DMS114 treated with DMSO at 0.1 percent for 48 hours (cell line): Measurements from ENCODE around the gene SYNGAP1.
"Not testable (repeated sequence)": the region's sequence is repeated elsewhere in the genome, so short reads cannot be mapped to it uniquely, and the experiment has no call there.

Source experiments
- DNase-seq: peaks from one replicate; lab custom pipeline; 2025; ENCODE audit not compliant: unreplicated experiment; lab: John Stamatoyannopoulos, UW

The SYNGAP1 gene

GRCh38 chr6:33419580-33420490, at the start of gene SYNGAP1:
SYNGAP1 (plus strand) TSS chr6:33420065; CDS start chr6:33420265, 200 bp downstream.
- no peak for DNase-seq

DNA sequence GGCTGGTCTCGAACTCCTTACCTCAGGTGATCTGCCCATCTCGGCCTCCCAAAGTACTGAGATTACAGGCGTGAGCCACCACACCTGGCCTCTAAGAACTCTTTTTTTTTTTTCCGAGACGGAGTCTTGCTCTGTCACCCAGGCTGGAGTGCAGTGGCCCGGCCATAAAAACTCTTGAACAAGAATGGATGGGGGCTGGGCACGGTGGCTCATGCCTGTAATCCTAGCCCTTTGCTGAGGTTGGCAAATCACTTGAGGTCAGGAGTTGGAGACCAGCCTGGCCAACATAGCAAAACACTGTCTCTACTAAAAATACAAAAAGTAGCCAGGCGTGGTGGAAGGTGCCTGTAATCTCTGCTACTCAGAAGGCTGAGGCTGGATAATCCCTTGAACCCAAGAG, 48.0 kb upstream of the SYNGAP1 start:
- not testable (repeated sequence) for DNase-seq

DNA sequence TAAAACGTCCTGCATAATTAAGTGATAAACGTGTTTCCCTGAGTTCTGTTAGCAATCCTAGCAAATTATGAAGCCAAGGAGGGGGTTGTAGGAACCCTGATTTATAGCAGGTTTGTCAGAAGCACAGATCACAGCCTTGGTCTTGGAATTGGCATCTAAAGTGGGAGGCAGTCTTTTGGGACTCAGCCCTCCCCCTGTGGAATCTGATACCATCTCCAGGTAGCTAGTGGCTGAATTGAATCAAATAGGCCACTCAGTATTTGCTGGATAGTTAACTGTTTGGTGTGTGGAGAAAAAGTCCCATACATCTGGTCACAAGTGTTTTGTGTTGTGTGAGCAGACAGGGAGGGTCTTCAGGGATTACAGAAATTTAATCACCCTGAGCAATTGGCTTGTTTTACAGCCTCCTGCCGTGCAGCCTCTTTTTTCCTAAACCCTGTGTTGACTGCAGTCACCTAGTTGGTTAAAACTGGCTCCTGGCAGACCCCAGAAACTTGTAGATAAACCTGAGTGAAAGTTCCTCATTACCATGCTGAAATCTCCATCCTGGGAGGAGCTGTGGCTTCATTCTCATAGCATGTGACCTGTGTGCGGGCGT, 47.2 kb upstream of the SYNGAP1 start:
- DNase-seq, result no peak

DNA sequence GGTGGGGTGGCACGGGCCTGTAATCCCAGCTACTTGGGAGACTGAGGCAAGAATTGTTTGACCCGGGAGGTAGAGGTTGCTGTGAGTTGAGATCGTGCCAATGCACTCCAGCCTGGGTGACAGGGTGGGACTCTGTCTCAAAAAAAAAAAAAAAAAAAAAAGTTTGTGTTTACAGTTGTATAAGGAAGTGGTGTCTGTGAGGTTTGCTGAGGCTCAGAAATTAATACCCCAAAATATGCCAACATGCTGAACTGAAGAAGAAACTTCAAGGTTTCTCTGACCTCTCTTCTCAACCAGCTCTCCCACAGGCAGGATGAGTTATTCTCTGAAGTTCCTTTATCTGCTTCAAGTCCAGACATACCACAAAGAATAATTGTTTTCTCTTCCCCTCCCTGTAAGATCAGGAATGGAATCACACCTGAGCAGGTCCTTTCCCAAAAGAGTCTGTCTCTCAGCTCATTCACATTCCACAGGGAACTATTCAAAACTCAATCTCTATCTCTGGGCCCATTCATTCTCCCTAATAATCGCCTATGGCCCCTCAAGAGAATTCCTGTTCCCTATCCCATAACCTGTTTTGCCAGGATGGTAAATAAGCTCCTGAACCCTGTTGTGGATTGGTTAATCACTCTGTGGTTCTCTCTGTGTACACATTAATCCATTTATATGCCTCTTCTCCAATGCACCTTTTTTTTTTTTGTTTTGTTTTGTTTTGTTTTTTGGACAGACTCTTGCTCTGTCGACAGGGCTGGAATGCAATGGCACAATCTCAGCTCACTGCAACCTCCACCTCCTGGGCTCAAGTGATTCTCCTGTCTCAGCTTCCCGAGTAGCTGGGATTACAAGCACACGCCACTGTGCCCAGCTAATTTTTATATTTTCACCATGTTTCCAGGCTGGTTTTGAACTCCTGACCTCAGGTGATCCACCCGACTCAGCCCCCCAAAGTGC, 45.6 kb upstream of the SYNGAP1 start:
- DNase-seq, result no peak

DNA sequence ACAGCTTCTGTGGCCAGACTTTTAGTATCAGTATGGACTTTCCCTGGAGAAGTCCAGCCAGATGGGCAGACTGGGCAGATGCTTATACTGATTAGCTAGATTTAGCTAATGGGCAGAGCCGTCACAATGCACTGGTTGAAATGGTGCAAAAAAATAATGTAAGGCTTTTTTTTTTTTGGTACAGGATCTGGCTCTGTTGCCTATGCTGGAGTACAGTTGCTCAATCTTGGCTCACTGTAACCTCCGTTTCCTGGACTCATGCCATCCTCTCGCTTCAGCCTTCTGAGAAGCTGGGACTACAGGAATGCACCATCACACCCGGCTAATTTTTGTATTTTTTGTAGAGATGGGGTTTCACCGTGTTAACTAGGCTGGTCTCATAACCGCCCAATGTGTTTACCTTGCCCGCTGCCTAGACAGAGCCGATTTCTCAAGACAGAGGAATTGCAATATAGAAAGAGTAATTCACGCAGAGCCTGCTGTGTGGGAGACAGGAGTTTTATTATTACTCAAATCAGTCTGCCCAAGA, 44.7 kb upstream of the SYNGAP1 start:
- no peak for DNase-seq

DNA sequence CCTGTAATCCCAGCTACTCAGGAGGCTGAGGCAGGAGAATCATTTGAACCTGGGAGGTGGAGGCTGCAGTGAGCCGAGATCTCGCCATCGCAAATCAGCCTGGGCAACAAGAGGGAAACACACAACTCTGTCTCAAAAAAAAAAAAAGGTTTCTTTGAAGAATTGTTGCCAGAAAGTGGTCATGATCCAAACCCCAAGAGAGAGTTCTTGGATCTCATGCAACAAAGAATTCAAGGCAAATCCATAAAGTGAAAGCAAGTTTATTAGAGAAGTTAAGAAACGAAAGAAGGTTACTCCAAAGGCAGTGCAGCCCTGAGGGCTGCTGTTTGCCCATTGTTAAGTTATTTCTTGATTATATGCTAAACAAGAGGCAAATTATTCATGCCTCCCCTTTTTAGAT, 42.7 kb upstream of the SYNGAP1 start:
- DNase-seq, result no peak

DNA sequence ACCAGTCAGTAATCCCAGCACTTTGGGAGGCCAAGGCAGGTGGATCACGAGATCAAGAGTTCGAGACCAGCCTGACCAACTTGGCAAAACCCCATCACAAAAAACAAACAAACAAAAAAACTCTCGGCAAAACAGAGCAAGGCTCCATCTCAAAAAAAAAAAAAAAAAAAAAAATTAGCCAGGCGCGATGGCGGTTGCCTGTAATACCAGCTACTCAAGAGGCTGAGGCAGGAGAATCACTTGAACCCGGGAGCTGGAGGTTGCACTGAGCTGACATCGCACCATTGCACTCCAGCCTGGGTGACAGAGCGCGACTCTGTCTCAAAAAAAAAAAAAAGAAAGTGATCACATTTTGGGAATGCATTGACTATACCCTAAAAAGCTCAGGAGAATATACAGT, 40.7 kb upstream of the SYNGAP1 start:
- DNase-seq, result not testable (repeated sequence)

GRCh38 chr6:33380272-33380981, 39.4 kb upstream of the SYNGAP1 start:
- no peak for DNase-seq

- no peak for DNase-seq
Measured at GRCh38 chr6:33383427-33384185, 36.3 kb upstream of the SYNGAP1 start.

GRCh38 chr6:33384581-33385020, 35.3 kb upstream of the SYNGAP1 start:
- peak; percentile 39 for DNase-seq

GRCh38 chr6:33390173-33390572, 29.7 kb upstream of the SYNGAP1 start:
- DNase-seq, result no peak

DNA sequence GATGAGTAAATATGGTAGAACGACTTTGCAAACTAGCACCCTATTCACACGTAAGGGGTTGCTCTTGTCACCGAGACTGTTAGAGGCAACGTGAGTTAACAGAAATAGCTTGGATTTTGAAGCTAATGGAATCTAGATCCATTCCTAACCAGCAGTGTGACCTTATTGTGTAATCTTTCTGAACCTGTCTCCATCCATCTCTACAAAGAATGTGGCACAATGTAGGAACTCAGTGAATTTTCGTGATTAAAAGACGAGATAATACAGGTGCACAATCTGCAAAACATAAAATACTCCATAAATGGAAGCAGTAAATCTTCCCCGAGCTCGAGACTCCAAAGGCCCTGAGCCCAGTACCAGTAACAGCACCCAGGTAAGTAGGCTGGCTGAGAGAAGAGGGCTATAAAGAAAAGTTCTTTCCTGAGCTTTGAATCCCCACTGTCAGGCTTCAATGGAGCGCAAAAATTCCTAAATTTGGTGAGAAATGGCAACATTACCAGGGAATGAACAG, 29.0 kb upstream of the SYNGAP1 start:
- no peak for DNase-seq

DNA sequence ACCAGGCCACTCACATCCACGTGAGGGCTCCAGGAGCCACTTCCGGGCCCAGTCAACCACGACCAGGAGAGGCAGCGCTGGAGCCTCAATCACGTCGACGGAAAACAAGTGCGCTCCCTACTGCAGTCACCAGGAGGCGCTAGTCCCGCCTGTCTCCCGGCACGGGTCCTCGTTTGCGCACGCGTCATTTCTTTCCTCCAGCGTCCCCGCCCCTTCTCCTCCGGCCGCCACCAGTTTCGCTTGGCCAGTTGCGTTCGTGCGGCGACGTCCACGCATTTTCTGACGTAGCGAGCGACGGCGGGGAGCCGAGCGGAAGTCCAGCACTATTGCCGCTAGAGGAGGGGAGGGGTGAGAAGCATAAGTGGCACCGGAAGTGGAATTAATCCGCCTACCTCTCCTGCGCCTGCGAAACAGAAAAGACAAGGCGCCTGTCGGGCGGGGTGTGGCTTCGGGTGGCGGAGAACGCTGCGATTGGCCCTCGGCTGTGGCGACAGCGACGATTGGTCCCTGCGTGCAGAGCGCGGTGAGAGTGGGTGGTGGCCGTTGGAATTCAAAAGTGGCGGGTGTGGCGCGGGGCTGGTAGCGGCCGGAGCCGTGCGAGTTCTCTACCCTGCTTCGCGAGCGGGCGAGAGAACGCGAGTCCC, 28.5 kb upstream of the SYNGAP1 start, which contains the start of gene KIFC1:
KIFC1 (plus strand) TSS at position 546 of the 644 bp plus-strand sequence. CDS start 163 bp downstream, outside the sequence.
- peak; percentile 100 for DNase-seq

GRCh38 chr6:33391922-33392594, 27.8 kb upstream of the SYNGAP1 start:
- no peak for DNase-seq

DNA sequence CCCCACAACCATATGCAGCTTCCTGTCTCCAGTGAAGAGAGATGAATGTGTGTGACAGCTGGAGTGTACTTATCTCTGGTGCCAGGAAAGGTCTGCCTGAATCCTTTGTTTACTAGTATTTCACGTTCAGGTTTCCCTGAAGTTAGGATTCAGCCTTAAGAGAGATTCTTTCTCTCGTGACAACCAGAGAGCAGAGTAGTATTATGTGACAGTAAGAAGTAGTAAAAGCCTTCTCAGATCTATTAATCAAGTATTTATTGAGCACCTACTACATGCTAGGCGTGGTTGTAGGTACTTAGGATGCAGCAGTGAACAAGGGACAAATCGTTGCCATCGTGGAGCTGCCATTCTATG, 27.3 kb upstream of the SYNGAP1 start:
- no peak for DNase-seq

DNA sequence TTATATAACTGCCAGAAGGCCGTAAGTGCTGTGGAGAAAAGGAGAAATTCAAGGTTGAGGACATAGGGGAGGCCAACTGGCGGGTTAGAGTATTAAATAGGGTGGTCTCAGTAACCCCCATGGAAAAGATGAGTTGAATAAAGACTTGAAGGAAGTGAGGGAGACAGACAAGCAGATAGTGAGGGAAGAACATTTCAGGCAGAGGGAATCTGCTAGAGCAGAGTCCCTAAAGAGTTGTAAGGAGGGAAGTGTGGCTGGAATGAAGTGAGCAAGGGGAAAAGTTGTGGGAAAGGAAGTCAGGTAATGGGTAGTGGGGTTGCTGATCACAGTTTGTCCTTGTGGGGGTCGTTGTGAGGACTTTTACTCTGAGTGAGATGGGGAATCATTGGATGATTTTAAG, 26.9 kb upstream of the SYNGAP1 start:
- DNase-seq, result no peak

DNA sequence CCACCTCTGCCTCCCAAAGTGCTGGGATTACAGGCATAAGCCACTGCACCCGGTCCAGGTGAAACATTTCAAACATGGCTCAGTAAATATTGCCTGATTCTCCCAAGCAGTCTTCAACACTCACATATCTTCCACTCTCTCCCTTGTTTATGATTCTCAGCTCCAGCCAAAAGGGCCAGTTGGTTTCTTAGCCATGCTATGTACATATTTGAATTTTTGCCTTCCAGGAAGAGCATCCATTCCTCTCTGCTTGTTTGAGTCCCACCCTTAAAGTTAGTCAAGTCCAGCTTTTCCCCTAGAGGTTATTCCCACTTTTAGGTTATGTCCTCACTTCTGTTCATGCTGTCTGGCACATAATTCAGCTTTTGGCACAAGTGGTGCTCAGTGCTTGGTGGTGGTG, 22.3 kb upstream of the SYNGAP1 start:
- DNase-seq, result no peak

GRCh38 chr6:33398601-33399000, 21.3 kb upstream of the SYNGAP1 start:
- not testable (repeated sequence) for DNase-seq
